ENCODE results near the gene MRPL28. TPM values are rescaled to one million over a fixed set of nuclear protein-coding genes. Genes with fewer than 3 reads are reported as not detected.

The MRPL28 gene
- total and polyA plus RNA-seq, 2 donors (not counting 3 experiments of a cell fraction or from before 2014, with no cell fraction given): 104 to 180 TPM

GRCh38 chr16:325375-326145, 44.8 kb downstream of the MRPL28 start:
- ChIA-PET POLR2A (interaction anchor here (0.6 to 0.7 kb wide), 3 partner anchors 15 to 1823 kb away, joined by 3 to 4 read pairs (median 4); partner anchors contain the start of genes FAM234A and RAB26), CTCF (no interaction called here)
- Histone ChIP-seq H3K27me3 (ENCODE audit: control insufficient read depth in 2 of 2, insufficient read depth in 2 of 2, low read length in 2 of 2) (no peaks in the 10 kb centered on the region), H3K9ac (replicated peaks; ENCODE audit: extremely low read depth, insufficient read depth, low read length) (no peak overlapping the region), H3K27ac (ENCODE audit: insufficient read depth, low read depth, low read length) (no peak overlapping the region), H3K9me1 (replicated peaks; ENCODE audit: control insufficient read depth, extremely low read depth, insufficient read depth, low read length) (no peaks in the 10 kb centered on the region), H4K20me1 (replicated peaks; ENCODE audit: control insufficient read depth, extremely low read depth, insufficient read depth, low read length) (no peaks in the 10 kb centered on the region), H3K9me3 (replicated peaks; ENCODE audit: control insufficient read depth, insufficient read depth, low read length) (no peaks in the 10 kb centered on the region), H3K79me2 (ENCODE audit: control insufficient read depth, insufficient read depth, low read length) (peaks cover 57% of the 10 kb centered on the region), H3K36me3 (ENCODE audit: control insufficient read depth in 2 of 2, extremely low read depth in 1 of 2, insufficient read depth in 2 of 2, low read length in 2 of 2) (peaks cover 0 to 2% of the 10 kb centered on the region in 2 experiments), H3K4me2 (ENCODE audit: insufficient read depth, low read length) (no peak overlapping the region), H2AFZ (ENCODE audit: low read depth, low read length) (no peak overlapping the region), H3K4me3 (replicated peaks in 1 of 3; ENCODE audit: insufficient read depth in 1 of 3, low read depth in 1 of 3, low read length in 3 of 3) (no peak overlapping the region), H3K4me1 (ENCODE audit: control insufficient read depth, extremely low read depth, insufficient read depth, low read length) (peaks cover 16% of the 10 kb centered on the region)
- dilution Hi-C loops (cut with MboI; ENCODE audit: extremely low pct_ligation_motif_present, low sequenced_read_pairs) (no loop called here), intact Hi-C loops (cut with micrococcal nuclease) (no loop called here)
- FAIRE-seq (no peak), DNase-seq (ENCODE audit: low read depth, low spot score) (no peak)
- BruUV-seq (replicated peaks): no TSS peak
- TF ChIP-seq MYC (IDR thresholded peaks at IDR 0.05; ENCODE audit: low read depth, low read length) (no peak), POLR2AphosphoS5 (IDR thresholded peaks at IDR 0.05; ENCODE audit: insufficient read depth, low read depth, low read length) (no peak), POLR2A (IDR thresholded peaks at IDR 0.05; ENCODE audit: low read depth, low read length) (no peak), FOS (IDR thresholded peaks at IDR 0.05; ENCODE audit: borderline replicate concordance, insufficient read depth, low read length) (no peak), CTCF (IDR thresholded peaks at IDR 0.05; ENCODE audit: extremely low read depth in 1 of 2, insufficient read depth in 1 of 2, low read depth in 1 of 2, low read length in 2 of 2) (no peak), GATA2 (IDR thresholded peaks at IDR 0.05; ENCODE audit: insufficient read depth, insufficient read length, low read depth, low read length) (no peak)

Measured in endothelial cell of umbilical vein (primary cell).